Activated CD8-positive, alpha-beta memory T cell treated with anti-CD3 and anti-CD28 coated beads, Interleukin-2, amount 50 U/mL, for 24 hours (primary cell): ENCODE data around the gene APBA2.
"Not testable (repeated sequence)": the region's sequence is repeated elsewhere in the genome, so short reads cannot be mapped to it uniquely, and the experiment has no call there.

Experiments
- DNase-seq: peaks from one replicate; pipeline ENCODE4 v3.0.0-alpha.2; 2020; ENCODE audit errors: extremely low read depth

APBA2 gene

GRCh38 chr15:29086001-29086400 is 200.2 kb downstream of the APBA2 start:
- DNase-seq, result no peak

GRCh38 chr15:29086891-29087290 is 201.1 kb downstream of the APBA2 start:
- no peak for DNase-seq

GRCh38 chr15:29087521-29088285 is 201.9 kb downstream of the APBA2 start:
- DNase-seq, result no peak

GRCh38 chr15:29088666-29089065 is 202.9 kb downstream of the APBA2 start:
- no peak for DNase-seq

- DNase-seq, result no peak
Measured at GRCh38 chr15:29089731-29090616, 204.2 kb downstream of the APBA2 start.

GRCh38 chr15:29090617-29091466 is 205.1 kb downstream of the APBA2 start:
- peak; percentile 30 for DNase-seq

GRCh38 chr15:29091666-29092065 is 205.9 kb downstream of the APBA2 start:
- no peak for DNase-seq

GRCh38 chr15:29092376-29093064 is 206.7 kb downstream of the APBA2 start:
- no peak for DNase-seq

- DNase-seq, result no peak
Measured at GRCh38 chr15:29093065-29093435, 207.3 kb downstream of the APBA2 start.

- DNase-seq, result no peak
Measured at GRCh38 chr15:29093696-29094343, 208.0 kb downstream of the APBA2 start.

GRCh38 chr15:29094711-29095110 is 208.9 kb downstream of the APBA2 start:
- no peak for DNase-seq

- DNase-seq, result no peak
Measured at GRCh38 chr15:29095746-29096145, 210.0 kb downstream of the APBA2 start.

- DNase-seq, result no peak
Measured at GRCh38 chr15:29097168-29097567, 211.4 kb downstream of the APBA2 start.

- no peak for DNase-seq
Measured at GRCh38 chr15:29097971-29098370, 212.2 kb downstream of the APBA2 start.

- DNase-seq, result no peak
Measured at GRCh38 chr15:29098652-29099051, 212.9 kb downstream of the APBA2 start.

- no peak for DNase-seq
Measured at GRCh38 chr15:29099131-29099880, 213.5 kb downstream of the APBA2 start.

- no peak for DNase-seq
Measured at GRCh38 chr15:29100486-29101000, 214.8 kb downstream of the APBA2 start.

GRCh38 chr15:29101491-29101890 is 215.7 kb downstream of the APBA2 start:
- no peak for DNase-seq

GRCh38 chr15:29102173-29102794 is 216.5 kb downstream of the APBA2 start:
- not testable (repeated sequence) for DNase-seq
